Transverse colon (tissue), 4 donors: ENCODE measurements around the gene SRGAP1. TPM values are rescaled to one million over a fixed set of nuclear protein-coding genes. Genes with fewer than 3 reads are reported as not detected.

Experiments used
- DNase-seq: peaks from one replicate; pipeline ENCODE4 v3.0.0-alpha.2; 2019
- H3K27ac ChIP-seq, 4 donors: fragments of 200-600 bp; sonication (generic); 2 replicates each; pipeline ENCODE4 v1.5.1; 2016 to 2018; ENCODE audit warnings: inconsistent platforms in 4 of 4
- H3K27me3 ChIP-seq: fragments of 200-600 bp; sonication (generic); 2 replicates; pipeline ENCODE4 v1.5.1; 2017; ENCODE audit warnings: inconsistent platforms
- H3K36me3 ChIP-seq, 4 donors: fragments of 200-600 bp; sonication (generic); 2 replicates each; pipeline ENCODE4 v1.5.1; 2017 to 2019; ENCODE audit warnings: inconsistent platforms in 4 of 4
- H3K4me1 ChIP-seq, 4 donors: fragments of 200-600 bp; sonication (generic); 2 replicates each; pipeline ENCODE4 v1.5.1; 2017 to 2020; ENCODE audit warnings: inconsistent platforms in 4 of 4
- H3K4me3 ChIP-seq, 4 donors: fragments of 200-600 bp; sonication (generic); 1 replicate in 1 of 4; 2 replicates in 3 of 4; pipeline versions ENCODE4 v1.5.1 to v1.6.1; 2017 to 2019; ENCODE audit warnings: inconsistent platforms in 4 of 4
- H3K9me3 ChIP-seq, 2 donors: fragments of 200-600 bp; sonication (generic); 2 replicates each; pipeline ENCODE4 v1.5.1; 2017 to 2019; ENCODE audit warnings: inconsistent platforms in 2 of 2
- CTCF ChIP-seq, 5 experiments: fragments of 200-600 bp in 3 of 5; fragments of 450-650 bp in 2 of 5; sonication (generic) in 3 of 5; IDR thresholded peaks; 1 replicate in 2 of 5; 2 replicates in 3 of 5; pipeline ENCODE4 v1.5.1; 2016 to 2017; ENCODE audit warnings: antibody characterized with exemption in 5 of 5, inconsistent platforms in 3 of 5, mild to moderate bottlenecking in 2 of 5, moderate library complexity in 1 of 5
- EP300 ChIP-seq: sonication (generic); formaldehyde crosslinking; IDR thresholded peaks from one replicate; pipeline ENCODE4 v1.6.1; 2017; ENCODE audit warnings: antibody characterized with exemption, low read depth
- POLR2A ChIP-seq: fragments of 450-650 bp; IDR thresholded peaks from one replicate; pipeline ENCODE4 v1.6.1; 2016; ENCODE audit warnings: antibody characterized with exemption, mild to moderate bottlenecking, moderate library complexity
- POLR2AphosphoS5 ChIP-seq, 3 donors: sonication (generic); formaldehyde crosslinking; IDR thresholded peaks; one replicate each; pipeline ENCODE4 v1.6.1; 2016; ENCODE audit warnings: antibody characterized with exemption in 3 of 3
- WGBS, 2 donors: methylation state at CpG; one replicate each; pipeline ENCODE4 v1.1.5; 2018; ENCODE audit warnings: low coverage in 1 of 2; 5-methylcytosine and 5-hydroxymethylcytosine counted together
- in situ Hi-C, 4 donors: fragments of 200-750 bp; cut with MboI; loops; one replicate each; pipeline versions ENCODE4 v1.15.0 to v1.15.1; 2017; ENCODE audit warnings: low sequenced_read_pairs in 3 of 4, low pct_ligation_motif_present in 1 of 4, low pct_unique_long_range_greater_than_20kb in 1 of 4
- intact Hi-C: fragments of 100-400 bp; cut with DNase I; formaldehyde crosslinking; loops from one replicate; pipeline ENCODE4 v1.15.1; 2023; ENCODE audit warnings: low total_unique reads
- total RNA-seq, 4 donors: library from RNA; depleted of rRNA; stranded (reverse); fragments of >200 nt; gene quantifications; one replicate each; pipeline ENCODE4 v1.1.0, GENCODE V29; 2016

SRGAP1 gene
- total RNA-seq, 4 donors from 2014 or later = 16.0 to 720 (median 51.4) TPM

DNA sequence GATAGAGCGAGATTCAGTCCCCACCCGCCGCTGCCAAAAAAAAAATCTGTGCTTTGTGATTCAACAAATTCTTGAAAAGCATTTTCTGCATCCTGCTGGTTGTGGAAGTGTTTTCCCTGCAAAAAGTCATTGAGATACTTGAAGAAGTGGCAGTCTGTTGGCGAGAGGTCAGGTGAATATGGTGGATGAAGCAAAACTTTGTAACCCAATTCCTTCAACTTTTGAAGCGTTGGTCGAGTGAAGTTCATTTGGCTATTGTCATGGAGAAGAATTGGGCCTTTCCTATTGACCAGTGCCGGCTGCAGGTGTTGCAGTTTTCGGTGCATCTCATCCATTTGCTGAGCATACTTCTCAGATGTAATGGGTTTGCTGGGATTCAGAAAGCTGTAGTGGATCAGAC lies 20.9 kb downstream of the SRGAP1 start:
- in situ Hi-C loops (no loop called here), intact Hi-C loops (no loop called here)
- no peak overlapping the region for H3K27ac ChIP-seq
- WGBS, 2 donors = 91 to 100% methylated on average over 1 to 8 of the region's 8 CpGs
- no peak overlapping the region for H3K4me3 ChIP-seq
- no peaks in the 10 kb centered on the region for H3K36me3 ChIP-seq
- no peaks in the 10 kb centered on the region for H3K27me3 ChIP-seq
- no peaks in the 10 kb centered on the region for H3K9me3 ChIP-seq
- TF ChIP-seq CTCF (IDR thresholded peaks at IDR 0.05) (no peak), EP300 (no peak), POLR2A (no peak), POLR2AphosphoS5 (IDR thresholded peaks at IDR 0.05) (no peak)
- peaks cover 5 to 41% (median 22%) of the 10 kb centered on the region in 4 donors for H3K4me1 ChIP-seq
- DNase-seq = no peak

GRCh38 chr12:63867053-63867452 lies 22.6 kb downstream of the SRGAP1 start:
- TF ChIP-seq CTCF (IDR thresholded peaks at IDR 0.05) (no peak), EP300 (no peak), POLR2A (no peak), POLR2AphosphoS5 (IDR thresholded peaks at IDR 0.05) (no peak)
- Histone ChIP-seq H3K27ac (no peak overlapping the region), H3K4me1 (peaks cover under 1 to 31% (median 16%) of the 10 kb centered on the region in 4 donors), H3K36me3 (no peaks in the 10 kb centered on the region), H3K27me3 (no peaks in the 10 kb centered on the region), H3K9me3 (no peaks in the 10 kb centered on the region), H3K4me3 (no peak overlapping the region)
- in situ Hi-C loops (no loop called here), intact Hi-C loops (no loop called here)
- no peak for DNase-seq
- 86 to 97% methylated on average over 1 to 3 of the region's 3 CpGs for WGBS, 2 donors

GRCh38 chr12:63869656-63870055 lies 25.2 kb downstream of the SRGAP1 start:
- intact Hi-C loops (no loop called here), in situ Hi-C loops (no loop called here)
- Histone ChIP-seq H3K36me3 (no peaks in the 10 kb centered on the region), H3K27ac (no peak overlapping the region), H3K4me3 (no peak overlapping the region), H3K9me3 (no peaks in the 10 kb centered on the region), H3K27me3 (no peaks in the 10 kb centered on the region), H3K4me1 (peaks cover 0 to 8% (median 0%) of the 10 kb centered on the region in 4 donors)
- no peak for DNase-seq
- TF ChIP-seq POLR2A (no peak), CTCF (IDR thresholded peaks at IDR 0.05) (no peak), POLR2AphosphoS5 (IDR thresholded peaks at IDR 0.05) (no peak), EP300 (no peak)
- 83 to 84% methylated on average over 1 of the region's 1 CpG for WGBS, 2 donors

DNA sequence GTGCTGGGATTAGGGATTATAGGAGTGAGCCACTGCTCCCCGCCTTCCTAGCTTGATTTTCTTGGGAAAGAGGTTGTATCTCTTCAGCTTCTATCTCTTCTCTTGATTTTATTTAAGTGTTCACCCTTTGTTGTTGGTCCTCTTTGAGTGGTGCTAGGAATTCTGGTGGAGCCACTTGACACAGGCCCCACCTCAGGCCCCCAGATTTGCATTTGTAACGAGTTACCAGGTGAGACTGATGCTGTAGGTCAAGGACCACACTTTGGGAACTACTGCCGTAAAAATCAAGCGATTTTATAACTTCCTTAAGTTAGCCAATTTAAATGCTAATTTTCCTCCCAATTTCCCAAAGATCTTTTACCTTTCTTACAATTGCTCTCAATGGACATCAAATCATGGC lies 26.3 kb downstream of the SRGAP1 start:
- H3K4me3 ChIP-seq = no peak overlapping the region
- WGBS, 2 donors = 69 to 81% methylated on average over 4 of the region's 4 CpGs

More for the DNA sequence above, 26.3 kb downstream of the SRGAP1 start:
- Histone ChIP-seq H3K36me3 (no peaks in the 10 kb centered on the region), H3K4me1 (peaks cover 0 to 13% (median 0%) of the 10 kb centered on the region in 4 donors), H3K27ac (no peak overlapping the region), H3K9me3 (no peaks in the 10 kb centered on the region), H3K27me3 (no peaks in the 10 kb centered on the region)
- intact Hi-C loops (no loop called here), in situ Hi-C loops (no loop called here)
- no peak for TF ChIP-seq CTCF (IDR thresholded peaks at IDR 0.05)
- TF ChIP-seq POLR2A = no peak
- no peak for TF ChIP-seq POLR2AphosphoS5 (IDR thresholded peaks at IDR 0.05)
- no peak for DNase-seq
